Lower leg skin (tissue), 3 donors: ENCODE data around the gene KCNC3.

Experiments
- POLR2A ChIP-seq, 2 donors: fragments of 450-650 bp; IDR thresholded peaks; one replicate each; pipeline ENCODE4 v1.6.1; 2016 to 2017; ENCODE audit warnings: antibody characterized with exemption in 2 of 2, mild to moderate bottlenecking in 1 of 2, moderate library complexity in 1 of 2
- TF ChIP-seq, protein P1 (sequence below), 3 donors: fragments of 450-650 bp; IDR thresholded peaks; one replicate each; pipeline ENCODE4 v1.5.1; 2016; ENCODE audit warnings: antibody characterized with exemption in 3 of 3, mild to moderate bottlenecking in 3 of 3, moderate library complexity in 2 of 3

DNA sequence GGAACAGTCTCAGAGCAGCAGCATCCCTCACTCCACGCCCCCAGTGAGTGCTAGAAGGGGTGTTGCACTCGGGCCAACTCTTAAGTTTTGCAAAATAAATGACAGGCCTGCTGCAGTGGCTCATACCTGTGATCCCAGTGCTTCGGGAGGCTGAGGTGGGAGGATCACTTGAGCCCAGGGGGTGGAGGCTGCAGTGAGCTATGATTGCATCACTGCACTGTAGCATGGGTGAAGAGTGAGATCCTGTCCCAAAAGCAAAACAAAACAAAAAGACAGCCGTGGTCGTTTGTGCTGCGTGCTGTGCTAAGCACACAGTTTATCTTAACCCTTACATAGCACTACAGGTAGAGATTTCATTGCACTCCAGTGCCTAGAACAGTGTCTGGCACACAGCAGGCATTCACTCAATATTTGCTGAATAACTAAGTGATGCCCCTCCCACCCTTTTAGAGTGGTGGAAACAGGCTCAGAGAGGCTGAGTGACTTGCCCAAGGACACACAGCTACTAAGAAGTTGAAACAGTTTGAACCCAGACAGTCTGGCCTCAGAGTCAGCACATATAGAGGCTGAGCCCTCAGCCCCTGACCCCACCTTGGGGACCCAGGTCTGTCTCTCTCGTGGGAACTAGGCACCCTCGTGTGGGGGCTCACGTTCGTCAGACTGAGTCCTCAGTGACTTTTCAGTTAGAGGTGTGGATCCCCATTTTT lies 18.3 kb downstream of the KCNC3 start:
- TF ChIP-seq, protein P1, sequence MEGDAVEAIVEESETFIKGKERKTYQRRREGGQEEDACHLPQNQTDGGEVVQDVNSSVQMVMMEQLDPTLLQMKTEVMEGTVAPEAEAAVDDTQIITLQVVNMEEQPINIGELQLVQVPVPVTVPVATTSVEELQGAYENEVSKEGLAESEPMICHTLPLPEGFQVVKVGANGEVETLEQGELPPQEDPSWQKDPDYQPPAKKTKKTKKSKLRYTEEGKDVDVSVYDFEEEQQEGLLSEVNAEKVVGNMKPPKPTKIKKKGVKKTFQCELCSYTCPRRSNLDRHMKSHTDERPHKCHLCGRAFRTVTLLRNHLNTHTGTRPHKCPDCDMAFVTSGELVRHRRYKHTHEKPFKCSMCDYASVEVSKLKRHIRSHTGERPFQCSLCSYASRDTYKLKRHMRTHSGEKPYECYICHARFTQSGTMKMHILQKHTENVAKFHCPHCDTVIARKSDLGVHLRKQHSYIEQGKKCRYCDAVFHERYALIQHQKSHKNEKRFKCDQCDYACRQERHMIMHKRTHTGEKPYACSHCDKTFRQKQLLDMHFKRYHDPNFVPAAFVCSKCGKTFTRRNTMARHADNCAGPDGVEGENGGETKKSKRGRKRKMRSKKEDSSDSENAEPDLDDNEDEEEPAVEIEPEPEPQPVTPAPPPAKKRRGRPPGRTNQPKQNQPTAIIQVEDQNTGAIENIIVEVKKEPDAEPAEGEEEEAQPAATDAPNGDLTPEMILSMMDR (IDR thresholded peaks at IDR 0.05): no peak
- no peak for TF ChIP-seq POLR2A (IDR thresholded peaks at IDR 0.05)
